Stimulated activated CD4-positive, alpha-beta T cell treated with anti-CD3 and anti-CD28 coated beads, TNF-alpha, amount 100 ng/mL, for 4 hours (primary cell): Measurements from ENCODE around the gene TMIGD3.
"Not testable (repeated sequence)": the region's sequence is repeated elsewhere in the genome, so short reads cannot be mapped to it uniquely, and the experiment has no call there.

Experiments
- DNase-seq, 3 experiments: peaks; one replicate each; pipeline ENCODE4 v3.0.0-alpha.2; 2020; ENCODE audit warnings: low read depth in 3 of 3

Gene TMIGD3

GRCh38 chr1:111503585-111504060, at the start of gene TMIGD3, which contains the start of gene ADORA3:
TMIGD3 (minus strand) TSS chr1:111503633; CDS start chr1:111503354, 279 bp downstream.
ADORA3 (minus strand) TSS chr1:111503633; CDS start chr1:111503354, 279 bp downstream.
- DNase-seq = no peak

DNA sequence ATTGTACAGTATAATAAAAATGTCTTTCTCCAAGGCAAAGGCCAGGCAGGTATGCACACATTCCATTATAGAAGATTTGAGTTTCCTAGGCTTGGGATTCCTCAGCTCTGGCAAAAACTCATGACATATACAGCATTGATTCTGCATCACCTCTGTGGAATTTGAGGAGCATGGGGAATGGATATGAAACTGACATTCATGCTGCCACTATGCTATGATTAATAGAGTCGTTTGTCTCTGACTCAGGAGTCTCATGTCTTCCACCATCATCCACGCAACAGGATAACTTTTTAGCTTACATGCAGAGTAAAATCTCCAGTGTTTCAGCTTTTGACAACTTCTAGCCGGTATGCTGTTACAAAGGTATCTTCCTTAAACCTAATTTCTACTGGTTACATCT, 49.8 kb upstream of the TMIGD3 start:
- DNase-seq = no peak

DNA sequence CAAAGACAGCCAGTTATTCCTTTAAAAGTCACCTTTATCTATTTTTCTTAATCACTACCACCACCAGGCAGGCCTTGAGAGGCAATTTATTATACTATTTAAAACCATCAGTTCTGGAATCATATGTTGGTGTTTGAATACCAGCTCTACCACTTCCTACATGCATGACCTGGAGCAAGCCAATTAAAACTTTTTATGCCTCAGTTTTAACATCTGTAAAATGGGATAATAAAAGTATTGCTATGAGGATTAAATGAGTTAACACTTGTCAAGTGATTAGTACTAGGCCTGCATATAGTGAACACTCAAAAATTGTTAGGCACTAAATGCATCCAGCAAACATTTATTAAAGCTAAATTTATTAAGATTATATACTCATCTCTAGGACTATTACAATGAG, 49.2 kb upstream of the TMIGD3 start:
- no peak for DNase-seq

DNA sequence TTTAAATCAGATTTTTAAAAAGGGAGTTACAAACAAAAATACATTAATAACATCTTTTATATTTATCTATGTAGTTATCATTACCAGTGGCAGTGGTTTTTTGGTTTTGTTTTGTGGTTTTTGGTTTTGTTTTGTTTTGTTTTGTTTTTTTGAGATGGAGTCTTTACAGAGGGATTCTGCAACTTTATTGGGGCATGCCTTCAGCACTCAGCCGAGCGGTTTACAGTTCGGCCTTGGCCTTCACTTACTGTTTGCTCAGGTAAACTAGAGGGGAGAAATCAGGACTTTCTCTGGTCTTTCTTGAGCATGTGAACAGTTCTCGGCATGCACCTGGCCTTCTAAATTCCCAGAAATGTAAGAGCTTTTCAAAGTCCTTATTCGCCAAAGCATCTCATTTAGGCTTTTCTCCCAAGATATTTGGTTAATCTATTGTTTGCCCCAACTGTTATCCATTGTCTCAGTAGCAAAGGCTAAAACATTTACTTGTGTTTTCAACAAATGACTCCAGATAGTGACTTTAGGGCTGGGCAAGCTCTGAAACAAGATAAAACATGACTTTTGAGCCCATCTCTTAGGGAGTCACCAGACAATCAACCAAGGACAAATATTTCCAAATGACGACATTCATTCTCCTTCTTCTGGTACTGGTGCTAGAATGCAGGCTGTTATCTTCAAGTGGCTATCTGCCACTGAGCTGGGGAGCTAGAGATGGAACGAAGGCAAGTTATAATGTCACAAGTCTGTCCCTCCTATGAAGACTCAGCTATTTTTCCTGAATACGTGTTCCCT, 48.4 kb upstream of the TMIGD3 start:
- DNase-seq = no peak

- not testable (repeated sequence) for DNase-seq
Measured at GRCh38 chr1:111547786-111548185, 44.4 kb upstream of the TMIGD3 start.

GRCh38 chr1:111542187-111542586, 38.8 kb upstream of the TMIGD3 start:
- no peak for DNase-seq

GRCh38 chr1:111541721-111542120, 38.3 kb upstream of the TMIGD3 start:
- no peak for DNase-seq

GRCh38 chr1:111540928-111541327, 37.5 kb upstream of the TMIGD3 start:
- DNase-seq = no peak

GRCh38 chr1:111538343-111539025, 35.1 kb upstream of the TMIGD3 start:
- DNase-seq = no peak

- no peak for DNase-seq
Measured at GRCh38 chr1:111535256-111536191, 32.1 kb upstream of the TMIGD3 start.

DNA sequence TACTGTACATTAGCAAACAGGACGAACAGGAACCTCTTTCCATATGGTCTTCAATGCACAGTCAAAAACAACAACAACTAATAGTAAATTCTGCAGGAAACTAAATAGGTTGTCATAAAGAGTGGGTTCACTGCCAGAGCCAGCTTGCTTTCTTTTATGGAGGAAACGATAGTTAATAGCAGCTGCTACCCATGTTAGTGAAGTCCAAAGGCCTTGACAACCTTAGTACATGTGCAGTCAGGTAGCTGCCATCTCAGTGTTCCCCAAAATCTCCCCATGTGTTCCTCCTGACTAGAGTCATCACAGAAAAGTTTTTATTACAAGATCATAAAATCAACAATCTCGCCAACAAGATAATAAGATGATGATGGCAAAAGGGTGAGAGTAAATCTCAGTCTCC, 16.6 kb upstream of the TMIGD3 start:
- no peak for DNase-seq

DNA sequence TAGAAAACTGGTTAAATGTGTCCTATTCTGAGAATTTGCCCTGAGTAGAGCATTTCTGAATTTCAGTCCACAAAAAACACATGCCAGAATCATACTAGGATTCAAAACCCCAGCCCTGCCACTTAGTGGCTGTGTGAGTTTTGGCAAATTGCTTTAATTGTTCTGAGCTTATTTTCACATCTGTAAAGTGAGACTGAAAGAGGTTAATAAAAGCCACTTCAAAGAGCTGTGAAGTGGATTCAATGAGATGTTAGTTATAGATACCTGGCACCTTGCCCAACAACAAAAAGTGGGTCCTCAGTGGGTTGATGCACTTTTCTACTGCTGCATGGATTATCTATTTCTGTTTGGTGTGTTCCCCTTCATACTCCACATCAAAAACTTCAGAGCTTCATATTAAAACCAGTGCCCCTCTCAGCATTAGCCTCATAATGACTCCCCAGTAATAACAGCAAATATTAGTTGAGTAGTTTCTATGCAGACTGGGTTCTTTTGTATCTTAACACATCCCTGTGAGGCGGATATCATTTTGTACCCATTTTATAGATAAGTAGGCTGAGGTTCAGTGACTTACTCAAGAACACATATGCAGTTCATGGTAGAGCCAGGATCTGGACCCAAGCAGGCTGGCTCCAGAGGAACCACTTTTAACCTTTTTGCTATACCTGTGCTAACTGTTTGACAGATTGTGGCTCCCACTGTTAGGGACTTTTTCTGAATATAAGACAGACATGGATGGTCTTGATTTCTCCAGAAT, 14.2 kb upstream of the TMIGD3 start:
- no peak for DNase-seq

DNA sequence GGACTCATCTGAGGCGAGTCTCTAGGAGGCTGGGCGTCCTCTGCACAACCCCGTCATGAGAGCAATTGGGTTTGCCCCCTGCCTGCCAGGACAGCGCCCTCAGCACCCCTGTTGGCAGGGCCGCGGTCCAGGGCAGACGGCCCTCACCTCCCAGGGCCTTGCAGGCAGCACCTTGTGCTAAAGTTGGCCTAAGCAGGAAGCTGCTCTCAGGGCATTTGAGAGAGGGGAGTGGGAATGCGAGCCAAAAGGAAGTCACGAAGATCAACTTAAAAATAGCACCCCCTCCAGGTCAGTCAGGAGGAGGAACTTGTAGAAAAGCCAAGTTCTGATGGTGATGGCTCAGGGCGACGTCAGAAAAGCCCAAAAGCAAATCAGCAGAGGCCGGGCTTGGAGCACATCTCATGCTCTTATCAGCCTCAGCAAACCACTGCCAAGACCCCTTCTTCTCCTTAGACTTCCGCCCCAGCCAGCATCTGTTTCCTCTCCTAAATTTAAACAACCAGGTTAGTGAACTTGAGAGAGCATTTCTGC, 12.6 kb upstream of the TMIGD3 start:
- no peak for DNase-seq

DNA sequence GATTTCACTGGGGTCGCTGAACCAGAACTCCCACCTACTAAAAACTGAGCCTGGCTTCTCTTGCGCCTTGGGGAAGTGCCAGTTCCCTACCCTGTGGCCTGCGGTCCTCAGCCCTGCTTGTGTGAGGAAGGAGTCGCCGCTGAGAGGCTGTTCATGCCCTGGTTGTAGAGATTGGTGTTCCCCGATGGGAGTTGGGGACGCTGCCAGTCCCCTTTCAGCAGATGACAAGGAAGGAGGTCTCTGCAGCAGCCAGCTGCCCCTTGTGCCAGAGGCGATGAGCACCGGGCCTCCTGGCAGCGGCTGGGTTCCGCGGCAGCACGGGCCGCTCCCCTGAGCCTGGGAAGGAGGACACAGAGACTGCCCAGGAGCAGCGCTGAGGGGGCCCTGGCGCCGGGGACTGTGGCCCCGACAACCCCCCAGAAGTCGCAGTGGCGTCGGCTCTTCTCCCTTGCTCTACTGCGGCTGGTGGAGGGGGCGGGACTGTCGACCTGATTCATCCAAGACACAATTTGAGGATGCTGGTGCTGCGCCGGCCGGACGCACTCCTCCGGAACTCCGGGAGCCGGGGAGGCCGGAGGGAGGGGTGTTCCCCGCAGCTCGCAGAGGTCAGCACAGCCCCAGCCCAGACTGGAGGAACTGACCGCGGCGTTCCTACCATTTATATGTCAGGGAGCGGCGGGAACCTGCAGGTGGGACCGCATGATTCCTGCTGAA, 12.0 kb upstream of the TMIGD3 start:
- DNase-seq = no peak

GRCh38 chr1:111513410-111514020, 10.1 kb upstream of the TMIGD3 start:
- DNase-seq = no peak

GRCh38 chr1:111512931-111513330, 9.5 kb upstream of the TMIGD3 start:
- no peak for DNase-seq

- no peak for DNase-seq
Measured at GRCh38 chr1:111512132-111512889, 8.9 kb upstream of the TMIGD3 start.

DNA sequence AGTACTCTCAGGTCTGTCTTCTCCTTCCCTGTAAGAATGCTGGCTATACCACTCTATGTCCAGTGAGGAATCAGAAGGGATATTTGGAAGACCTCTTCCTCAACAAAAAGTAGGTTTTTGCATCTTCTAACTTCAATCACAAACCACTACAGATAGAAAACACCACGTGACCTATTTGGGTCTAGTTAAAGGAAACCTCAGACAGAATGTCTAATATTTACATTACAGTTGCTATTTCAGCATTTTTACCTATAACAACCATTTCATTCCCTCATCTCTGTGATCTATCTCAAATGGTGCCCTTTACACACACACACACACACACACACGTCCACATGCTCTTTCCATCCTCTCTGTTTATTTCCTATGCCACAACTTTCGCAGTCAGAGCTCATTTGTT, 7.9 kb upstream of the TMIGD3 start:
- DNase-seq = no peak

DNA sequence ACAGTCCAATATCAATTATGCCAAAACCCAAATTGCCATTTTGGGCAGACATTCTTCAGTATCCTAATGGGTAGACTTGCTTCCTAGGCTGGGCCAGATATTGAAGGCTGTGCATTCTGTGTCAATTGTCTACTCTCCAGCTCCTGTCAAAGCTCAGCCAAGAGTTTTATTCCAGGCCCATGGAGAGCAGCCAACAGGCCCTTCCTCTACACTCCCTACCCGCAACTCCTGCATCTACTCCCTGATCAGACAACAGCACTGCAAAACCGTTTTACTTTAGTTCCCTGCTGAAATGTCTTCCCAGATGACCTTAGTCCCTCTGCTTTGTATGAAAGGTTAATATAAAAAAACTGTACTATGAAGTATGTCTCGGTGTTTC, 6.6 kb upstream of the TMIGD3 start:
- DNase-seq = no peak
